Parathyroid adenoma (tissue), 2 donors: Measurements from ENCODE around the gene CALHM4.

Experiments used
- H2AFZ ChIP-seq: fragments of 300-600 bp; sonication (generic); one replicate; pipeline ENCODE4 v1.7.0; 2017; ENCODE audit warnings: antibody characterized with exemption, mild to moderate bottlenecking
- H3K27ac ChIP-seq: fragments of 300-600 bp; sonication (generic); one replicate; pipeline ENCODE4 v1.7.0; 2017
- H3K27me3 ChIP-seq: fragments of 300-600 bp; sonication (generic); one replicate; pipeline ENCODE4 v1.7.0; 2017; ENCODE audit warnings: low read length; ENCODE audit not compliant: control insufficient read depth, insufficient read depth
- H3K36me3 ChIP-seq: fragments of 300-600 bp; sonication (generic); one replicate; pipeline ENCODE4 v1.7.0; 2017; ENCODE audit warnings: low read length; ENCODE audit not compliant: control insufficient read depth, insufficient read depth
- H3K4me1 ChIP-seq: fragments of 300-600 bp; sonication (generic); one replicate; pipeline ENCODE4 v1.7.0; 2017; ENCODE audit warnings: control low read depth
- H3K4me2 ChIP-seq: fragments of 300-600 bp; sonication (generic); one replicate; pipeline ENCODE4 v1.7.0; 2017; ENCODE audit warnings: low read length
- H3K4me3 ChIP-seq: fragments of 300-600 bp; sonication (generic); one replicate; pipeline ENCODE4 v1.7.0; 2017; ENCODE audit warnings: low read depth, low read length
- H3K79me2 ChIP-seq: fragments of 300-600 bp; sonication (generic); one replicate; pipeline ENCODE4 v1.7.0; 2017; ENCODE audit warnings: control low read depth
- H3K9ac ChIP-seq: fragments of 300-600 bp; sonication (generic); one replicate; pipeline ENCODE4 v1.7.0; 2017; ENCODE audit warnings: mild to moderate bottlenecking
- H3K9me3 ChIP-seq: fragments of 300-600 bp; sonication (generic); one replicate; pipeline ENCODE4 v1.7.0; 2017; ENCODE audit warnings: low read length; ENCODE audit not compliant: control insufficient read depth
- CTCF ChIP-seq: fragments of 300-600 bp; sonication (generic); IDR thresholded peaks from one replicate; pipeline ENCODE4 v1.7.0; 2017; ENCODE audit warnings: antibody characterized with exemption, mild to moderate bottlenecking
- donor health status: primary hyperparathyroidism.

CALHM4 gene

GRCh38 chr6:116535109-116535508 lies 18.4 kb upstream of the CALHM4 start:
- Histone ChIP-seq H3K4me2 (no peak overlapping the region), H3K79me2 (no peaks in the 10 kb centered on the region), H3K36me3 (no peaks in the 10 kb centered on the region), H3K9ac (no peak overlapping the region), H3K9me3 (no peaks in the 10 kb centered on the region), H3K27me3 (no peaks in the 10 kb centered on the region), H3K4me3 (no peak overlapping the region), H3K27ac (no peak overlapping the region), H2AFZ (peak overlapping the region; percentile 26), H3K4me1 (peaks cover 16% of the 10 kb centered on the region)
- TF ChIP-seq CTCF: no peak

GRCh38 chr6:116536216-116536621 lies 17.3 kb upstream of the CALHM4 start:
- Histone ChIP-seq H3K4me1 (peaks cover 27% of the 10 kb centered on the region), H3K9ac (no peak overlapping the region), H2AFZ (peak overlapping the region; percentile 88), H3K9me3 (no peaks in the 10 kb centered on the region), H3K4me2 (no peak overlapping the region), H3K4me3 (no peak overlapping the region), H3K36me3 (no peaks in the 10 kb centered on the region), H3K27ac (peak overlapping the region; percentile 81), H3K79me2 (no peaks in the 10 kb centered on the region), H3K27me3 (no peaks in the 10 kb centered on the region)
- TF ChIP-seq CTCF: peak; percentile 87

- H3K4me2 ChIP-seq: no peak overlapping the region
- no peak for TF ChIP-seq CTCF
- H3K4me1 ChIP-seq: peaks cover 31% of the 10 kb centered on the region
- H3K9me3 ChIP-seq: no peaks in the 10 kb centered on the region
- H3K36me3 ChIP-seq: no peaks in the 10 kb centered on the region
- no peak overlapping the region for H3K9ac ChIP-seq
- H2AFZ ChIP-seq: peak overlapping the region; percentile 27
- no peaks in the 10 kb centered on the region for H3K79me2 ChIP-seq
- H3K4me3 ChIP-seq: no peak overlapping the region
- no peaks in the 10 kb centered on the region for H3K27me3 ChIP-seq
- no peak overlapping the region for H3K27ac ChIP-seq
Observed at GRCh38 chr6:116542426-116542825, 11.1 kb upstream of the CALHM4 start.

GRCh38 chr6:116543149-116543548 lies 10.4 kb upstream of the CALHM4 start:
- H3K9me3 ChIP-seq: no peaks in the 10 kb centered on the region
- no peak overlapping the region for H3K9ac ChIP-seq
- no peak overlapping the region for H3K4me3 ChIP-seq
- H3K36me3 ChIP-seq: no peaks in the 10 kb centered on the region
- H3K79me2 ChIP-seq: no peaks in the 10 kb centered on the region
- no peak overlapping the region for H3K4me2 ChIP-seq
- H2AFZ ChIP-seq: peak overlapping the region; percentile 28
- no peak overlapping the region for H3K27ac ChIP-seq
- H3K4me1 ChIP-seq: peaks cover 31% of the 10 kb centered on the region
- TF ChIP-seq CTCF: no peak
- no peaks in the 10 kb centered on the region for H3K27me3 ChIP-seq

GRCh38 chr6:116545651-116546050 lies 7.9 kb upstream of the CALHM4 start, which contains the start of gene TRAPPC3L:
Gene TRAPPC3L, minus strand, starts transcription at chr6:116545684. Its CDS starts 170 bp downstream, at chr6:116545514.
- H3K27me3 ChIP-seq: no peaks in the 10 kb centered on the region
- H3K4me2 ChIP-seq: peak within 1 kb of the TSS; percentile 37
- H3K4me3 ChIP-seq: peak within 1 kb of the TSS; percentile 34
- H3K9ac ChIP-seq: no peak within 1 kb of the TSS
- no peaks in the 10 kb centered on the region for H3K9me3 ChIP-seq
- H3K27ac ChIP-seq: peak within 1 kb of the TSS; percentile 85
- peak within 1 kb of the TSS; percentile 79 for H2AFZ ChIP-seq
- H3K79me2 ChIP-seq: no peaks in the 10 kb centered on the region
- TF ChIP-seq CTCF: no peak
- peaks cover 23% of the 10 kb centered on the region for H3K4me1 ChIP-seq
- no peaks in the 10 kb centered on the region for H3K36me3 ChIP-seq
